A673 (cell line): ENCODE measurements around the gene TBC1D22A. TPM values are rescaled to one million over a fixed set of nuclear protein-coding genes. Genes with fewer than 3 reads are reported as not detected.

ENCODE experiments used
- BruUV-seq: library from RNA; stranded (reverse); fragments of 400-500 nt; replicated peaks from 2 replicates; lab custom pipeline; 2021; lab: Mats Ljungman, UMichigan
- CTCF ChIA-PET: fragments of 300-600 bp; sonication (Branson Sonifier 250); formaldehyde crosslinking; loops from one replicate; lab custom pipeline; 2022; ENCODE audit warnings: antibody characterized with exemption; lab: Charles Lee
- POLR2A ChIA-PET: fragments of 300-600 bp; sonication (Branson Sonifier 250); formaldehyde crosslinking; loops from one replicate; lab custom pipeline; 2022; ENCODE audit warnings: antibody characterized with exemption; ENCODE audit not compliant: low non-redundant PET; lab: Charles Lee
- DNase-seq: peaks from one replicate; pipeline ENCODE4 v3.0.0-alpha.2; 2015; ENCODE audit warnings: low spot score
- H3K27ac ChIP-seq: fragments of 200-600 bp; sonication (generic); 2 replicates; pipeline ENCODE4 v1.5.1; 2016; ENCODE audit warnings: mixed run types, low read depth, mild to moderate bottlenecking, mixed read lengths, antibody characterized with exemption, low read length; ENCODE audit not compliant: poor library complexity, severe bottlenecking
- H3K27me3 ChIP-seq: fragments of 200-600 bp; sonication (generic); replicated peaks from 2 replicates; pipeline ENCODE4 v1.6.1; 2017; ENCODE audit warnings: mixed run types, low read depth, mild to moderate bottlenecking, mixed read lengths, antibody characterized with exemption, low read length; ENCODE audit not compliant: insufficient read depth, poor library complexity
- H3K36me3 ChIP-seq: fragments of 200-600 bp; sonication (generic); 2 replicates; pipeline ENCODE4 v1.6.1; 2016; ENCODE audit warnings: mixed run types, mild to moderate bottlenecking, mixed read lengths, antibody characterized with exemption, low read length; ENCODE audit not compliant: insufficient read depth, poor library complexity, severe bottlenecking
- H3K4me1 ChIP-seq: fragments of 200-600 bp; sonication (generic); 2 replicates; pipeline ENCODE4 v1.6.1; 2017; ENCODE audit warnings: mixed run types, mild to moderate bottlenecking, mixed read lengths, antibody characterized with exemption, low read length; ENCODE audit not compliant: insufficient read depth, poor library complexity, severe bottlenecking
- H3K4me3 ChIP-seq: fragments of 200-600 bp; sonication (generic); 2 replicates; pipeline ENCODE4 v1.5.1; 2016; ENCODE audit warnings: low read depth, mixed run types, mild to moderate bottlenecking, mixed read lengths, low read length; ENCODE audit not compliant: poor library complexity, severe bottlenecking
- H3K9me3 ChIP-seq: fragments of 200-600 bp; sonication (generic); 2 replicates; pipeline ENCODE4 v1.6.1; 2016; ENCODE audit warnings: mixed run types, low read depth, mild to moderate bottlenecking, mixed read lengths, antibody characterized with exemption, low read length; ENCODE audit not compliant: poor library complexity, severe bottlenecking
- CTCF ChIP-seq: fragments of 300-800, 200-600 bp; sonication (generic); conservative IDR thresholded peaks from 2 replicates; pipeline ENCODE4 v1.5.1; 2017; ENCODE audit warnings: low read depth, mild to moderate bottlenecking, antibody characterized with exemption, low read length, moderate library complexity, mixed read lengths
- EZH2 ChIP-seq: fragments of 200-600 bp; sonication (generic); IDR thresholded peaks from 2 replicates; pipeline ENCODE4 v1.6.1; 2017; ENCODE audit warnings: borderline replicate concordance, low read depth, mild to moderate bottlenecking, mixed read lengths, antibody characterized with exemption, low read length; ENCODE audit not compliant: poor library complexity, severe bottlenecking
- intact Hi-C: fragments of 100-400 bp; cut with micrococcal nuclease; formaldehyde crosslinking; loops from one replicate; pipeline ENCODE4 v1.10.0; 2022; ENCODE audit not compliant: unreplicated experiment
- total RNA-seq: library from RNA; stranded (reverse); gene quantifications from 2 replicates; pipeline ENCODE4 v1.2.3, GENCODE V29; 2021

Gene TBC1D22A
- total RNA-seq, 1 experiment from 2014 or later = 22.5 TPM

- no TSS peak for BruUV-seq
- no peak for DNase-seq
- no peaks in the 10 kb centered on the region for H3K9me3 ChIP-seq
- H3K27me3 ChIP-seq = no peaks in the 10 kb centered on the region
- H3K4me1 ChIP-seq = no peaks in the 10 kb centered on the region
- H3K36me3 ChIP-seq = no peaks in the 10 kb centered on the region
- H3K27ac ChIP-seq = no peak overlapping the region
- intact Hi-C loops = no loop called here
- ChIA-PET CTCF (no interaction called here), POLR2A (no interaction called here)
- no peak overlapping the region for H3K4me3 ChIP-seq
- TF ChIP-seq CTCF = no peak
- no peak for TF ChIP-seq EZH2
These were observed 447.1 kb downstream of the TBC1D22A start for GRCh38 chr22:47209547-47210023.

GRCh38 chr22:47210112-47210657, 447.7 kb downstream of the TBC1D22A start:
- no peaks in the 10 kb centered on the region for H3K27me3 ChIP-seq
- BruUV-seq = no TSS peak
- H3K36me3 ChIP-seq = no peaks in the 10 kb centered on the region
- no peaks in the 10 kb centered on the region for H3K4me1 ChIP-seq
- no peak overlapping the region for H3K27ac ChIP-seq
- no peak overlapping the region for H3K4me3 ChIP-seq
- TF ChIP-seq EZH2 (no peak), CTCF (no peak)
- POLR2A ChIA-PET = no interaction called here
- CTCF ChIA-PET = no interaction called here
- H3K9me3 ChIP-seq = no peaks in the 10 kb centered on the region
- intact Hi-C loops = no loop called here
- DNase-seq = no peak

GRCh38 chr22:47210686-47211085, 448.2 kb downstream of the TBC1D22A start:
- Histone ChIP-seq H3K9me3 (no peaks in the 10 kb centered on the region), H3K4me3 (no peak overlapping the region), H3K36me3 (no peaks in the 10 kb centered on the region), H3K27ac (no peak overlapping the region), H3K27me3 (no peaks in the 10 kb centered on the region), H3K4me1 (no peaks in the 10 kb centered on the region)
- BruUV-seq = no TSS peak
- intact Hi-C loops = no loop called here
- ChIA-PET POLR2A (no interaction called here), CTCF (no interaction called here)
- DNase-seq = no peak
- TF ChIP-seq CTCF (no peak), EZH2 (no peak)
